ENCODE results near the gene RAB26. TPM values are rescaled to one million over a fixed set of nuclear protein-coding genes. Genes with fewer than 3 reads are reported as not detected.
"Not testable (repeated sequence)": the region's sequence is repeated elsewhere in the genome, so short reads cannot be mapped to it uniquely, and the experiment has no call there.

RAB26 gene
- total and polyA plus RNA-seq, 2 experiments from 2014 or later, result 4.1 to 8.7 TPM

DNA sequence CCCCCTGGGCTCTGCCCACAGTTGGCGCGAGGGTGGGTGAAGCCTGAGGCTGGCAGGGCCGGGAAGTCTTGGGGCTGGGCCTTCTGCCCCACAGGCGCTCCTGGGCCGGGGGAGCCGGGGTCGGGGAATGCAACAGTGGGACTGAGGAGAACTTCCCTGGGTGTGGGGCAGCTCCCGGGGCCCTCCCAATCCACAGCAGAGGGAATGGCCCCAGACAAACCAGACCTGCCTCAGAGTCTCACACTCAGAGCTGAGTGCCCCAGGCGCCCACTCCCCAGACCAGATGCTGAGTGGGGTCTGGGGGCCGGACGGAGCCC, 24.1 kb upstream of the RAB26 start:
- not testable (repeated sequence) for DNase-seq (ENCODE audit: low spot score); H2AFZ ChIP-seq; H3K27ac Mint-ChIP-seq; H3F3A ChIP-seq (replicated peaks; ENCODE audit: low read depth); H3K36me3 ChIP-seq (ENCODE audit: insufficient read depth); H3K9me2 ChIP-seq (ENCODE audit: insufficient read depth); H4K20me1 ChIP-seq (replicated peaks; ENCODE audit: insufficient read depth); H3K27me3 Mint-ChIP-seq (ENCODE audit: insufficient read depth, low read depth, poor library complexity); H3K9me3 Mint-ChIP-seq; H3K27me3 ChIP-seq (ENCODE audit: insufficient read depth); H3K4me3 Mint-ChIP-seq; H3K27ac ChIP-seq (ENCODE audit: low read depth); H3K4me1 ChIP-seq (ENCODE audit: insufficient read depth); H3K4me3 ChIP-seq; H3K36me3 Mint-ChIP-seq (ENCODE audit: low read depth)
- Histone ChIP-seq H3K79me2 (replicated peaks; ENCODE audit: insufficient read depth) (peaks cover 33% of the 10 kb centered on the region), H3K4me2 (peak overlapping the region; percentile 48; the same call in 1 of the 2 replicates)
- peaks cover 24% of the 10 kb centered on the region for H3K4me1 Mint-ChIP-seq
- ATAC-seq, result peak; percentile 10

DNA sequence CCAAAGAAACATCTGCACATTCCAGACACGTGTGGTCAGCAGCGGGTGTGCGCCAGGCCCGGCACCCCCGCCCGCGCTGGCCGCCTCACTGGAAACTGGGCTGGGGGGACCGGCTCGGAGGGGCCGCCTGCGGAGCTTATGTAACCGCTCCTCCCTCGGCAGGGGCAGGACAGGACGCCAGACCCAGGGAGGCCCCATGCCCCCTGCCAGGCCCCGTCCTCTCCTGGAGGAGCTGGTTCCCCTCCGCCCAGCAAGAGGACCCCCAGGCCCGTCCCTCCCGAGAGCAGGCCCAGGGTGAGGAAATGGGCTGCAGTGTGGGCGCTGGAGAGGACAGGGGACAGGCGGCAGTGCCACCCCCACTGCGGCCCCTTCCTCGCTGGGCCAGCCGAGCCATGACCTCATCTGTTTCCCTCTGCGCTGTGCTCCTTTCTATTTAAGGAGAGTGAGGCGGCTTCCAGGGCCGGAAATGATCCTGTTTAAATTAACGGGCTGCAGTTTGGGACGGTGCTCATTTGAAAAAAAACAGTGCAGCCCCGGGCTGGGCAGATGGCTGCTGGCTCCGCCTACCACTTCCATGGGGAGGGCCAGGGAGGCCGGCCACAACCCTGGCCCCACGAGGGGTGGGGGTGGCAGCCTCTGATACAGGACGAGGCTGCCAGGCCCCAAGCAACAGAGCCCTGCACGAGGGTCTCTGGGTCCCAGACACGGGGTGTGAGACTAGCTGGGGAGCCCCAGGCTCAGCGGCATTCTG, 23.6 kb upstream of the RAB26 start:
- H4K20me1 ChIP-seq (replicated peaks; ENCODE audit: insufficient read depth); H3K9me3 Mint-ChIP-seq; H3F3A ChIP-seq (replicated peaks; ENCODE audit: low read depth); DNase-seq (ENCODE audit: low spot score); H3K27ac ChIP-seq (ENCODE audit: low read depth); H3K27me3 ChIP-seq (ENCODE audit: insufficient read depth); H3K9me2 ChIP-seq (ENCODE audit: insufficient read depth); H3K4me3 ChIP-seq; H3K36me3 ChIP-seq (ENCODE audit: insufficient read depth); H3K36me3 Mint-ChIP-seq (ENCODE audit: low read depth); H3K4me1 ChIP-seq (ENCODE audit: insufficient read depth); H3K27me3 Mint-ChIP-seq (ENCODE audit: insufficient read depth, low read depth, poor library complexity); H2AFZ ChIP-seq: not testable (repeated sequence)
- peak; percentile 13 for ATAC-seq
- peaks cover 24% of the 10 kb centered on the region for H3K4me1 Mint-ChIP-seq
- Histone ChIP-seq H3K79me2 (replicated peaks; ENCODE audit: insufficient read depth) (peaks cover 33% of the 10 kb centered on the region), H3K4me2 (peak overlapping the region; percentile 48; the same call in 1 of the 2 replicates)
- H3K4me3 Mint-ChIP-seq, result peak overlapping the region; percentile 46
- peak overlapping the region; percentile 67 for H3K27ac Mint-ChIP-seq

DNA sequence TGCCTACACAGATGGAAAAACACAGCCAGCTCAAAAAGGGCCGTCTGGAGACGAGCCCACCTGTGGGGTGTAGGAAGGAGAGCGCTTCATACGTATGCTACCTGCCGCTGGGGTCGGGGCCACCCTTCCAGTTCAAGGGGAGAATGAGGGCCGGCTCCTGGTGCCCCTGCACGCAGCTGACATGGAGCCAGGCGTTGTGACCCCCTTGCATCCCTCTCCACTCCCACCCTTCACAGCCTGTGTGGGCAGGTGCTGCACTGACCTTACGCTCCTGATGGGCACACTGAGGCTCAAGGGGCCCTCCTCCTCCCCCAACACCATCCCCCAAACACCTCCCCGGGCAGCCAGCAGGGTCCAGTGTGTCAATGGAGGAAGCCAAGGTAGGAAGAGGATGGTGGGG, 22.8 kb upstream of the RAB26 start:
- H3K27ac Mint-ChIP-seq, result peak overlapping the region; percentile 67
- not testable (repeated sequence) for H3K4me1 ChIP-seq (ENCODE audit: insufficient read depth); H3K27ac ChIP-seq (ENCODE audit: low read depth); H3K27me3 ChIP-seq (ENCODE audit: insufficient read depth); ATAC-seq; H3K4me3 ChIP-seq; H2AFZ ChIP-seq; H4K20me1 ChIP-seq (replicated peaks; ENCODE audit: insufficient read depth); H3K9me2 ChIP-seq (ENCODE audit: insufficient read depth); H3K9me3 Mint-ChIP-seq; H3K36me3 Mint-ChIP-seq (ENCODE audit: low read depth); DNase-seq (ENCODE audit: low spot score); H3K36me3 ChIP-seq (ENCODE audit: insufficient read depth); H3F3A ChIP-seq (replicated peaks; ENCODE audit: low read depth); H3K27me3 Mint-ChIP-seq (ENCODE audit: insufficient read depth, low read depth, poor library complexity)
- Histone ChIP-seq H3K79me2 (replicated peaks; ENCODE audit: insufficient read depth) (peaks cover 26% of the 10 kb centered on the region), H3K4me2 (0 out of 2 replicates have a peak overlapping the region, but pooled peaks have one; percentile 48)
- H3K4me1 Mint-ChIP-seq, result peaks cover 24% of the 10 kb centered on the region
- peak overlapping the region; percentile 46; the same call in 1 of the 3 replicates for H3K4me3 Mint-ChIP-seq

- not testable (repeated sequence) for H3K4me1 ChIP-seq (ENCODE audit: insufficient read depth); H3K27me3 ChIP-seq (ENCODE audit: insufficient read depth); H3K4me2 ChIP-seq; H3F3A ChIP-seq (replicated peaks; ENCODE audit: low read depth); H3K36me3 Mint-ChIP-seq (ENCODE audit: low read depth); DNase-seq (ENCODE audit: low spot score); H3K27ac ChIP-seq (ENCODE audit: low read depth); H3K27ac Mint-ChIP-seq; ATAC-seq; H3K4me3 Mint-ChIP-seq; H3K36me3 ChIP-seq (ENCODE audit: insufficient read depth); H4K20me1 ChIP-seq (replicated peaks; ENCODE audit: insufficient read depth); H3K9me3 Mint-ChIP-seq; H3K9me2 ChIP-seq (ENCODE audit: insufficient read depth); H3K27me3 Mint-ChIP-seq (ENCODE audit: insufficient read depth, low read depth, poor library complexity); H2AFZ ChIP-seq; H3K4me3 ChIP-seq
- H3K79me2 ChIP-seq (replicated peaks; ENCODE audit: insufficient read depth), result peaks cover 20% of the 10 kb centered on the region
- peaks cover 24% of the 10 kb centered on the region for H3K4me1 Mint-ChIP-seq
These were observed 22.2 kb upstream of the RAB26 start for GRCh38 chr16:2126161-2126743.

DNA sequence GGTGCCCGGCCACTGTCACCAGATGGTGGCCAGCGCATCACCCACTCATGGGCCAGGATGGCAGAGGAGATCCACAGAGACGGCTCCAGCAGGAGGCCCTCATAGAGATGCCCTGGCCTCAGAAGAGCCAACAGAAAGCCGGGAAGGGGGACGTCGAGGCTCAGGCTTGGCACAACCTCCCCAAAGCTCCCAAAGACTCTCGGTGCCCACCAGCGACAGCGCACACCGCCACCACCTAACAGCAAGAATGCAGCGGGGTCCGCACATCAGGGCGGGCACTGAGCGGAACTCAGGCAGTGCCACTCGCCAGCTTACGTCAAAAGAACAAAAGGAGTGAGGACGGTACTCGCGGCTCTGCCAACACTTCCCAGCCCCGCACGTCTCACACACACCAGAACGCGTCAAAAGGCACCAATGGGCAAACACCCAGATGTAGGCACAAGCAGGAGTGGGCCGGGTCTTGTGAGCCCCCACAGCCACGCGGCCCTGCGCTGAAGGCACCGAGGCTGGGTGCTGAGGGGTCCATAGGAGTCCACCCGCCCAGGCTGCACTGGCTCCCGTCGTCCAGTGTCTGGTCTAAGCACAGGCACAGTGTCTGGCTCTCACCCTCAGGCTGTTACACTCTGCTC, 21.4 kb upstream of the RAB26 start:
- Mint-ChIP-seq H3K4me3 (peak overlapping the region; percentile 41; the same call in 1 of the 3 replicates), H3K27ac (peak overlapping the region; percentile 82), H3K4me1 (peaks cover 24% of the 10 kb centered on the region)
- H3K4me3 ChIP-seq; H3K4me1 ChIP-seq (ENCODE audit: insufficient read depth); H3F3A ChIP-seq (replicated peaks; ENCODE audit: low read depth); ATAC-seq; H3K27me3 ChIP-seq (ENCODE audit: insufficient read depth); H3K27ac ChIP-seq (ENCODE audit: low read depth); H3K9me3 Mint-ChIP-seq; H3K36me3 ChIP-seq (ENCODE audit: insufficient read depth); H3K36me3 Mint-ChIP-seq (ENCODE audit: low read depth); H3K4me2 ChIP-seq; H2AFZ ChIP-seq; H4K20me1 ChIP-seq (replicated peaks; ENCODE audit: insufficient read depth); H3K9me2 ChIP-seq (ENCODE audit: insufficient read depth); DNase-seq (ENCODE audit: low spot score); H3K27me3 Mint-ChIP-seq (ENCODE audit: insufficient read depth, low read depth, poor library complexity): not testable (repeated sequence)
- peaks cover 22% of the 10 kb centered on the region for H3K79me2 ChIP-seq (replicated peaks; ENCODE audit: insufficient read depth)

DNA sequence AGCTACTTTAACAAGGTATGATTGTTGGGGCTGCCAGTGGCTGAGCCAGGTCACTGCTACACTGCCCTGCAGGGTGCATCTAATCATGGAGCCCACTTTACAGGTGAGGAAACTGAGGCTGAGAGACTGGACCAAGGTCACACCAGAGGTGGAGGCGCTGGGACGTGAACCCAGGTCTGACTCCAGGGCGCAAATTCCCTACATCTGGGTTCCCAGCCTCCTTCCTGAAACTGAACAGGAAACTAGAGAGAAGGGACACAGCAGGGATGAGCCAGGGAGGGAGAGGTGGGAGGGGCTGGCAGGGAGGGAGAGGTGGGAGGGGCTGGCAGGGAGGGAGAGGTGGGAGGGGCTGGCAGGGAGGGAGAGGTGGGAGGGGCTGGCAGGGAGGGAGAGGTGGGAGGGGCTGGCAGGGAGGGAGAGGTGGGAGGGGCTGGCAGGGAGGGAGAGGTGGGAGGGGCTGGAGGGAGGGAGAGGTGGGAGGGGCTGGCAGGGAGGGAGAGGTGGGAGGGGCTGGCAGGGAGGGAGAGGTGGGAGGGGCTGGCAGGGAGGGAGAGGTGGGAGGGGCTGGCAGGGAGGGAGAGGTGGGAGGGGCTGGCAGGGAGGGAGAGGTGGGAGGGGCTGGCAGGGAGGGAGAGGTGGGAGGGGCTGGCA, 20.7 kb upstream of the RAB26 start:
- Mint-ChIP-seq H3K27ac (peak overlapping the region; percentile 82; the same call in 1 of the 2 replicates), H3K4me1 (peaks cover 24% of the 10 kb centered on the region)
- not testable (repeated sequence) for H3K36me3 ChIP-seq (ENCODE audit: insufficient read depth); H3K27me3 ChIP-seq (ENCODE audit: insufficient read depth); H3K4me1 ChIP-seq (ENCODE audit: insufficient read depth); H3K9me3 Mint-ChIP-seq; H3F3A ChIP-seq (replicated peaks; ENCODE audit: low read depth); H3K4me3 ChIP-seq; H3K4me2 ChIP-seq; H3K36me3 Mint-ChIP-seq (ENCODE audit: low read depth); H3K4me3 Mint-ChIP-seq; H3K27ac ChIP-seq (ENCODE audit: low read depth); H4K20me1 ChIP-seq (replicated peaks; ENCODE audit: insufficient read depth); H3K9me2 ChIP-seq (ENCODE audit: insufficient read depth); H2AFZ ChIP-seq; H3K27me3 Mint-ChIP-seq (ENCODE audit: insufficient read depth, low read depth, poor library complexity)
- peak; percentile 8 for ATAC-seq
- peaks cover 20% of the 10 kb centered on the region for H3K79me2 ChIP-seq (replicated peaks; ENCODE audit: insufficient read depth)
- DNase-seq (ENCODE audit: low spot score), result peak; percentile 73

Measured in GM23338 (cell line).